ENCODE data around the gene PREB. TPM values are rescaled to one million over a fixed set of nuclear protein-coding genes. Genes with fewer than 3 reads are reported as not detected.

Gene PREB
- total and polyA plus RNA-seq, 2 donors (not counting 3 experiments of a cell fraction or from before 2014, with no cell fraction given), result 47.2 to 73.3 TPM

GRCh38 chr2:27143285-27143684 lies 8.8 kb upstream of the PREB start:
- H3K9me1 ChIP-seq (replicated peaks; ENCODE audit: control insufficient read depth, extremely low read depth, insufficient read depth, low read length), result no peaks in the 10 kb centered on the region
- no peaks in the 10 kb centered on the region for H3K79me2 ChIP-seq (ENCODE audit: control insufficient read depth, insufficient read depth, low read length)
- ChIA-PET CTCF (no interaction called here), POLR2A (no interaction called here)
- BruUV-seq (replicated peaks), result no TSS peak
- H3K36me3 ChIP-seq (ENCODE audit: control insufficient read depth in 2 of 2, extremely low read depth in 1 of 2, insufficient read depth in 2 of 2, low read length in 2 of 2), result no peaks in the 10 kb centered on the region
- H3K9me3 ChIP-seq (replicated peaks; ENCODE audit: control insufficient read depth, insufficient read depth, low read length), result no peaks in the 10 kb centered on the region
- no peak overlapping the region for H3K4me2 ChIP-seq (ENCODE audit: insufficient read depth, low read length)
- dilution Hi-C loops (cut with MboI; ENCODE audit: extremely low pct_ligation_motif_present, low sequenced_read_pairs) (no loop called here), intact Hi-C loops (cut with micrococcal nuclease) (no loop called here)
- H3K4me1 ChIP-seq (ENCODE audit: control insufficient read depth, extremely low read depth, insufficient read depth, low read length), result no peaks in the 10 kb centered on the region
- no peak overlapping the region for H3K27ac ChIP-seq (ENCODE audit: insufficient read depth, low read depth, low read length)
- no peak for TF ChIP-seq MAX (IDR thresholded peaks at IDR 0.05; ENCODE audit: insufficient read depth, insufficient read length)
- H4K20me1 ChIP-seq (replicated peaks; ENCODE audit: control insufficient read depth, extremely low read depth, insufficient read depth, low read length), result no peaks in the 10 kb centered on the region
- H3K27me3 ChIP-seq (ENCODE audit: control insufficient read depth in 2 of 2, insufficient read depth in 2 of 2, low read length in 2 of 2), result peaks cover 5 to 16% of the 10 kb centered on the region in 2 experiments
- no peak overlapping the region for H3K4me3 ChIP-seq (replicated peaks in 1 of 3; ENCODE audit: insufficient read depth in 1 of 3, low read depth in 1 of 3, low read length in 3 of 3)
- no peak overlapping the region for H3K9ac ChIP-seq (replicated peaks; ENCODE audit: extremely low read depth, insufficient read depth, low read length)
- no peak overlapping the region for H2AFZ ChIP-seq (ENCODE audit: low read depth, low read length)
- DNase-seq (ENCODE audit: low read depth, low spot score) (no peak), FAIRE-seq (no peak)

GRCh38 chr2:27139310-27139709 lies 4.9 kb upstream of the PREB start, which contains the start of gene PRR30:
Gene PRR30 (minus strand): TSS chr2:27139410. CDS start chr2:27138329, 1,081 bp downstream.
- intact Hi-C loops (cut with micrococcal nuclease), result no loop called here
- H3K36me3 ChIP-seq (ENCODE audit: control insufficient read depth in 2 of 2, extremely low read depth in 1 of 2, insufficient read depth in 2 of 2, low read length in 2 of 2), result no peaks in the 10 kb centered on the region
- H3K4me2 ChIP-seq (ENCODE audit: insufficient read depth, low read length), result no peak within 1 kb of the TSS
- no peak for FAIRE-seq
- TF ChIP-seq MYC (IDR thresholded peaks at IDR 0.05; ENCODE audit: low read depth, low read length) (no peak), POLR2AphosphoS5 (IDR thresholded peaks at IDR 0.05; ENCODE audit: insufficient read depth, low read depth, low read length) (no peak), FOS (IDR thresholded peaks at IDR 0.05; ENCODE audit: borderline replicate concordance, insufficient read depth, low read length) (no peak), GATA2 (IDR thresholded peaks at IDR 0.05; ENCODE audit: insufficient read depth, insufficient read length, low read depth, low read length) (no peak), CTCF (IDR thresholded peaks at IDR 0.05; ENCODE audit: extremely low read depth in 1 of 2, insufficient read depth in 1 of 2, low read depth in 1 of 2, low read length in 2 of 2) (no peak), POLR2A (IDR thresholded peaks at IDR 0.05; ENCODE audit: low read depth, low read length) (no peak), JUN (IDR thresholded peaks at IDR 0.05; ENCODE audit: borderline replicate concordance, insufficient read depth, insufficient read length, low read depth) (no peak)
- dilution Hi-C loops (cut with MboI; ENCODE audit: extremely low pct_ligation_motif_present, low sequenced_read_pairs), result no loop called here
- no TSS peak for BruUV-seq (replicated peaks)
- no peak within 1 kb of the TSS for H3K9ac ChIP-seq (replicated peaks; ENCODE audit: extremely low read depth, insufficient read depth, low read length)
- H3K9me1 ChIP-seq (replicated peaks; ENCODE audit: control insufficient read depth, extremely low read depth, insufficient read depth, low read length), result no peaks in the 10 kb centered on the region
- no peaks in the 10 kb centered on the region for H3K4me1 ChIP-seq (ENCODE audit: control insufficient read depth, extremely low read depth, insufficient read depth, low read length)
- H3K9me3 ChIP-seq (replicated peaks; ENCODE audit: control insufficient read depth, insufficient read depth, low read length), result no peaks in the 10 kb centered on the region
- H4K20me1 ChIP-seq (replicated peaks; ENCODE audit: control insufficient read depth, extremely low read depth, insufficient read depth, low read length), result no peaks in the 10 kb centered on the region
- no peak within 1 kb of the TSS for H3K4me3 ChIP-seq (replicated peaks in 1 of 3; ENCODE audit: insufficient read depth in 1 of 3, low read depth in 1 of 3, low read length in 3 of 3)
- ChIA-PET CTCF (no interaction called here), POLR2A (no interaction called here)
- no peak within 1 kb of the TSS for H3K27ac ChIP-seq (ENCODE audit: insufficient read depth, low read depth, low read length)
- DNase-seq (ENCODE audit: low read depth, low spot score), result no peak
- peaks cover 3 to 14% of the 10 kb centered on the region in 2 experiments for H3K27me3 ChIP-seq (ENCODE audit: control insufficient read depth in 2 of 2, insufficient read depth in 2 of 2, low read length in 2 of 2)
- no peak within 1 kb of the TSS for H2AFZ ChIP-seq (ENCODE audit: low read depth, low read length)
- H3K79me2 ChIP-seq (ENCODE audit: control insufficient read depth, insufficient read depth, low read length), result peaks cover under 1% of the 10 kb centered on the region
